Subcutaneous adipose tissue (tissue), 4 donors: ENCODE measurements around the gene FCHSD2. TPM values are rescaled to one million over a fixed set of nuclear protein-coding genes. Genes with fewer than 3 reads are reported as not detected.

Experiments
- CTCF ChIP-seq: fragments of 450-650 bp; IDR thresholded peaks from one replicate; pipeline ENCODE4 v1.5.1; 2016; ENCODE audit warnings: low read depth, mild to moderate bottlenecking, control low read depth, antibody characterized with exemption, moderate library complexity
- total RNA-seq, 4 donors: library from RNA; depleted of rRNA; stranded (reverse); fragments of >200 nt; gene quantifications; one replicate each; pipeline ENCODE4 v1.1.0, GENCODE V29; 2016

The FCHSD2 gene
- total RNA-seq, 4 donors from 2014 or later, result 26.2 to 34.7 (median 30.0) TPM

GRCh38 chr11:72929256-72929655 is 212.9 kb downstream of the FCHSD2 start:
- no peak for TF ChIP-seq CTCF

GRCh38 chr11:72927380-72927779 is 214.7 kb downstream of the FCHSD2 start:
- no peak for TF ChIP-seq CTCF

- TF ChIP-seq CTCF, result no peak
Measured at GRCh38 chr11:72926076-72926475, 216.0 kb downstream of the FCHSD2 start.

- TF ChIP-seq CTCF, result no peak
Measured at GRCh38 chr11:72925656-72926055, 216.5 kb downstream of the FCHSD2 start.

- no peak for TF ChIP-seq CTCF
Measured at GRCh38 chr11:72924568-72925190, 217.4 kb downstream of the FCHSD2 start.

- no peak for TF ChIP-seq CTCF
Measured at GRCh38 chr11:72921028-72921716, 220.9 kb downstream of the FCHSD2 start.

- no peak for TF ChIP-seq CTCF
Measured at GRCh38 chr11:72920001-72920400, 222.1 kb downstream of the FCHSD2 start.
